ENCODE results near the gene KIAA2012.

Gene KIAA2012

GRCh38 chr2:202249521-202250253 is 176.6 kb downstream of the KIAA2012 start:
- Histone ChIP-seq H3K9me2 (replicated peaks; ENCODE audit: control insufficient read depth, low read length) (no peaks in the 10 kb centered on the region), H3K4me2 (ENCODE audit: low read length) (no peak overlapping the region), H3K4me3 (ENCODE audit: low read length) (no peak overlapping the region), H3K4me1 (ENCODE audit: control insufficient read depth, low read length) (no peaks in the 10 kb centered on the region), H3F3A (ENCODE audit: control insufficient read depth, insufficient read depth) (no peaks in the 10 kb centered on the region), H3K36me3 (ENCODE audit: control insufficient read depth, low read length) (no peaks in the 10 kb centered on the region), H3K9me3 (ENCODE audit: control insufficient read depth, insufficient read depth, low read length) (no peaks in the 10 kb centered on the region), H3K27ac (ENCODE audit: low read depth, low read length) (no peak overlapping the region), H4K20me1 (ENCODE audit: control insufficient read depth, insufficient read depth, low read depth, low read length) (no peaks in the 10 kb centered on the region), H3K79me2 (ENCODE audit: control insufficient read depth, low read length) (no peaks in the 10 kb centered on the region), H3K27me3 (ENCODE audit: control insufficient read depth, low read length) (peaks cover 3% of the 10 kb centered on the region; the same call in 1 of the 2 replicates)
- TF ChIP-seq EZH2phosphoT487 (IDR thresholded peaks at IDR 0.05; ENCODE audit: borderline replicate concordance, low read length), result no peak
- no peak for TF ChIP-seq CTCF (IDR thresholded peaks at IDR 0.05; ENCODE audit: low read depth, low read length, poor library complexity, severe bottlenecking)

DNA sequence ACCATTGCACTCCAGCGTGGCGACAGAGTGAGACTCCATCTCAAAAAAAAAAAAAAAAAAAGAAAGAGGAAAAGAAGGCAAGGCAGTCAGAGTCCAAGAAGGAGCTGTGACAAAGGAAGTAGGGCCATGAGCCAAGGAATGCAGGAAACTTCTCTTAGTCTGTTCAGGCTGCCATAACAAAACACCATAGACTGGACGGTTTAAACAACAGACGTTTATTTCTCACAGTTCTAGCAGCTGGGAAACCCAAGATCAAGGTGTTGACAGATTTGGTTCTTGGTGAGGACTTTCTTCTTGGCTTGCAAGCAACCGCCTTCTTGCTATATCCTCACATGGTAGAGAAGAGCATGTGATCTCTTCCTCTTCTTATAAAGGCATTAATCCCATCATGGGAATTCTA is 178.4 kb downstream of the KIAA2012 start:
- Histone ChIP-seq H3K79me2 (ENCODE audit: control insufficient read depth, low read length) (no peaks in the 10 kb centered on the region), H3K36me3 (ENCODE audit: control insufficient read depth, low read length) (no peaks in the 10 kb centered on the region), H3K9me2 (replicated peaks; ENCODE audit: control insufficient read depth, low read length) (no peaks in the 10 kb centered on the region), H3K27ac (ENCODE audit: low read depth, low read length) (no peak overlapping the region), H3K27me3 (ENCODE audit: control insufficient read depth, low read length) (peaks cover 3% of the 10 kb centered on the region; the same call in 1 of the 2 replicates), H3K4me2 (ENCODE audit: low read length) (no peak overlapping the region), H3K4me3 (ENCODE audit: low read length) (no peak overlapping the region), H4K20me1 (ENCODE audit: control insufficient read depth, insufficient read depth, low read depth, low read length) (no peaks in the 10 kb centered on the region), H3K4me1 (ENCODE audit: control insufficient read depth, low read length) (no peaks in the 10 kb centered on the region), H3K9me3 (ENCODE audit: control insufficient read depth, insufficient read depth, low read length) (no peaks in the 10 kb centered on the region), H3F3A (ENCODE audit: control insufficient read depth, insufficient read depth) (no peaks in the 10 kb centered on the region)
- TF ChIP-seq EZH2phosphoT487 (IDR thresholded peaks at IDR 0.05; ENCODE audit: borderline replicate concordance, low read length) (no peak), CTCF (IDR thresholded peaks at IDR 0.05; ENCODE audit: low read depth, low read length, poor library complexity, severe bottlenecking) (no peak)
